K562 (cell line): ENCODE data around the gene LEPR. TPM values are rescaled to one million over a fixed set of nuclear protein-coding genes. Genes with fewer than 3 reads are reported as not detected.
A peak's percentile ranks its signal among the peaks of the same experiment; 100 is the strongest.

Experiments used
- ELF4 ChIP-seq: fragments of 450-650 bp; formaldehyde crosslinking; IDR thresholded peaks from 2 replicates; pipeline ENCODE4 v1.4.0; 2022; ENCODE audit warnings: missing genetic modification characterization
- GTF2A2 ChIP-seq: IDR thresholded peaks from 2 replicates; pipeline ENCODE4 v1.6.1; 2016; ENCODE audit warnings: mild to moderate bottlenecking, missing genetic modification characterization, missing compliant biosample characterization
- NBN ChIP-seq: fragments of 450-650 bp; IDR thresholded peaks from 2 replicates; pipeline ENCODE4 v1.6.1; 2016; ENCODE audit warnings: low read depth, mild to moderate bottlenecking
- PML ChIP-seq: IDR thresholded peaks from 2 replicates; pipeline ENCODE4 v1.6.1; 2012; ENCODE audit warnings: low read length, inconsistent platforms
- RERE ChIP-seq: sonication (generic); formaldehyde crosslinking; IDR thresholded peaks from 2 replicates; pipeline ENCODE4 v1.8.0; 2023; ENCODE audit warnings: missing genetic modification reagents, mild to moderate bottlenecking, borderline replicate concordance
- ZNF655 ChIP-seq: fragments of 250-450 bp; sonication (Bioruptor Pico); IDR thresholded peaks from 2 replicates; pipeline ENCODE4 v1.5.0; 2021
- ZNF707 ChIP-seq: fragments of 250-450 bp; sonication (Bioruptor Pico); conservative IDR thresholded peaks from 2 replicates; pipeline ENCODE4 v1.8.0; 2022; ENCODE audit warnings: inconsistent platforms, mild to moderate bottlenecking, moderate library complexity
- polyA plus RNA-seq, 8 experiments: library from polyadenylated mRNA; depleted of rRNA in 4 of 8; stranded (reverse) in 5 of 8; unstranded in 3 of 8; fragments of >200 nt; fragmentation: Nextera tagmentation in 2 of 8; fragmentation: Illumina TruSeq in 1 of 8; extraction: Ambion mirVana in 2 of 8; extraction: Trizol in 1 of 8; gene quantifications; 2 replicates each; pipeline versions ENCODE4 v1.2.1 to v1.2.3, GENCODE V29; 2011 to 2014; ENCODE audit warnings: inconsistent platforms in 1 of 8, missing spikeins in 1 of 8
- total RNA-seq, 7 experiments: library from RNA; depleted of rRNA in 6 of 7; stranded (reverse); fragments of >200 nt in 6 of 7; fragmentation: Illumina TruSeq in 2 of 7; extraction: Trizol in 2 of 7; gene quantifications; 2 replicates each; pipeline versions ENCODE4 v1.2.1 to v1.2.3, GENCODE V29; 2011 to 2021; ENCODE audit warnings: low replicate concordance in 1 of 7
- TF ChIP-seq, protein P1 (sequence below): sonication (generic); formaldehyde crosslinking; IDR thresholded peaks from 2 replicates; pipeline ENCODE4 v1.8.0; 2022; ENCODE audit warnings: mild to moderate bottlenecking, missing genetic modification reagents
- TF ChIP-seq, protein P2 (sequence below): IDR thresholded peaks from 2 replicates; pipeline ENCODE4 v1.6.1; 2011; ENCODE audit warnings: borderline replicate concordance, low read depth, mild to moderate bottlenecking, moderate library complexity, low read length; ENCODE audit not compliant: insufficient read depth, poor library complexity, severe bottlenecking
- TF ChIP-seq, protein P3 (sequence below): sonication (generic); formaldehyde crosslinking; IDR thresholded peaks from 2 replicates; pipeline ENCODE4 v1.8.1; 2023; ENCODE audit warnings: mild to moderate bottlenecking, missing genetic modification reagents

The LEPR gene
- total and polyA plus RNA-seq, 9 of the 15 experiments (the other 6 are each of a cell fraction or from before 2014, with no cell fraction given): 12.2 to 111 (median 43.1) TPM

DNA sequence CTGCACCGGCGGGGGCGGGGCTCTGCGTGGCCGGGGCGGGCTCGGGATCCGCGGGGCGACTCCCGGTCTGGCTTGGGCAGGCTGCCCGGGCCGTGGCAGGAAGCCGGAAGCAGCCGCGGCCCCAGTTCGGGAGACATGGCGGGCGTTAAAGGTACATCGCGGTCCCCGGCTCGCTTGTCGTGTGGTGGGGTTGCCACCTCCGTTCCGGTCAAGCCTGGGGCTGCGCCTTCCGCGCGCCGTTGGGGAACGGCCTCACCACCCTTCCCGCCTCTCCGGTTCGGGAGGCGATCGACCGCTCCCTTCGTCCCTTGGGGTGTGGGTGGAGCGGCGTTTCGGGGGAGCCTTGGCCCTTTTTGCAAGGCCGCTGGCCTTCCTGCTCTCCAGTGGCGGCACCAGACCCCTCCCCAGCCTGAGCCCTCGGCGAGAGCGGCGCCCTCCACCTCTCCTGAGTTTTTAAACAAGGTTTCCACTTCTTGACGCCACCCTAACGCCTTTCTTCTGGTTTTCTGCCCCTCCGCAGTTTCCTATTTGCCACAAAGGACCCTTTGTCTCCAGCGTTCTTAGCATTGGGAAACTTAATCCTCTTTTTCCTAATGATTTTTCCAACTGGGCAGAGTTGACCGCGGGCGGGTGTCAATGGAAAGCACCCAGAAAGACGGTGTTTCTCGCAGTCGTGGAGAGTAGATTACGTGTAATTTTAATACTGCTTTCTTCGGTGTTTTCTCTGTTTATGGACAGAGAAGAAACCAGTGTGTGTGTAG, at the start of gene LEPR, which contains the start of gene LEPROT (continued):
- TF ChIP-seq, protein P1, sequence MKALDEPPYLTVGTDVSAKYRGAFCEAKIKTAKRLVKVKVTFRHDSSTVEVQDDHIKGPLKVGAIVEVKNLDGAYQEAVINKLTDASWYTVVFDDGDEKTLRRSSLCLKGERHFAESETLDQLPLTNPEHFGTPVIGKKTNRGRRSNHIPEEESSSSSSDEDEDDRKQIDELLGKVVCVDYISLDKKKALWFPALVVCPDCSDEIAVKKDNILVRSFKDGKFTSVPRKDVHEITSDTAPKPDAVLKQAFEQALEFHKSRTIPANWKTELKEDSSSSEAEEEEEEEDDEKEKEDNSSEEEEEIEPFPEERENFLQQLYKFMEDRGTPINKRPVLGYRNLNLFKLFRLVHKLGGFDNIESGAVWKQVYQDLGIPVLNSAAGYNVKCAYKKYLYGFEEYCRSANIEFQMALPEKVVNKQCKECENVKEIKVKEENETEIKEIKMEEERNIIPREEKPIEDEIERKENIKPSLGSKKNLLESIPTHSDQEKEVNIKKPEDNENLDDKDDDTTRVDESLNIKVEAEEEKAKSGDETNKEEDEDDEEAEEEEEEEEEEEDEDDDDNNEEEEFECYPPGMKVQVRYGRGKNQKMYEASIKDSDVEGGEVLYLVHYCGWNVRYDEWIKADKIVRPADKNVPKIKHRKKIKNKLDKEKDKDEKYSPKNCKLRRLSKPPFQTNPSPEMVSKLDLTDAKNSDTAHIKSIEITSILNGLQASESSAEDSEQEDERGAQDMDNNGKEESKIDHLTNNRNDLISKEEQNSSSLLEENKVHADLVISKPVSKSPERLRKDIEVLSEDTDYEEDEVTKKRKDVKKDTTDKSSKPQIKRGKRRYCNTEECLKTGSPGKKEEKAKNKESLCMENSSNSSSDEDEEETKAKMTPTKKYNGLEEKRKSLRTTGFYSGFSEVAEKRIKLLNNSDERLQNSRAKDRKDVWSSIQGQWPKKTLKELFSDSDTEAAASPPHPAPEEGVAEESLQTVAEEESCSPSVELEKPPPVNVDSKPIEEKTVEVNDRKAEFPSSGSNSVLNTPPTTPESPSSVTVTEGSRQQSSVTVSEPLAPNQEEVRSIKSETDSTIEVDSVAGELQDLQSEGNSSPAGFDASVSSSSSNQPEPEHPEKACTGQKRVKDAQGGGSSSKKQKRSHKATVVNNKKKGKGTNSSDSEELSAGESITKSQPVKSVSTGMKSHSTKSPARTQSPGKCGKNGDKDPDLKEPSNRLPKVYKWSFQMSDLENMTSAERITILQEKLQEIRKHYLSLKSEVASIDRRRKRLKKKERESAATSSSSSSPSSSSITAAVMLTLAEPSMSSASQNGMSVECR: peak; percentile 92
- no peak for TF ChIP-seq ZNF655 (CRISPR knock-in tag)
- no peak for TF ChIP-seq GTF2A2 (tag)
- no peak for TF ChIP-seq RERE
- TF ChIP-seq, protein P2, sequence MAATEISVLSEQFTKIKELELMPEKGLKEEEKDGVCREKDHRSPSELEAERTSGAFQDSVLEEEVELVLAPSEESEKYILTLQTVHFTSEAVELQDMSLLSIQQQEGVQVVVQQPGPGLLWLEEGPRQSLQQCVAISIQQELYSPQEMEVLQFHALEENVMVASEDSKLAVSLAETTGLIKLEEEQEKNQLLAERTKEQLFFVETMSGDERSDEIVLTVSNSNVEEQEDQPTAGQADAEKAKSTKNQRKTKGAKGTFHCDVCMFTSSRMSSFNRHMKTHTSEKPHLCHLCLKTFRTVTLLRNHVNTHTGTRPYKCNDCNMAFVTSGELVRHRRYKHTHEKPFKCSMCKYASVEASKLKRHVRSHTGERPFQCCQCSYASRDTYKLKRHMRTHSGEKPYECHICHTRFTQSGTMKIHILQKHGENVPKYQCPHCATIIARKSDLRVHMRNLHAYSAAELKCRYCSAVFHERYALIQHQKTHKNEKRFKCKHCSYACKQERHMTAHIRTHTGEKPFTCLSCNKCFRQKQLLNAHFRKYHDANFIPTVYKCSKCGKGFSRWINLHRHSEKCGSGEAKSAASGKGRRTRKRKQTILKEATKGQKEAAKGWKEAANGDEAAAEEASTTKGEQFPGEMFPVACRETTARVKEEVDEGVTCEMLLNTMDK: peak; percentile 14
- TF ChIP-seq, protein P3, sequence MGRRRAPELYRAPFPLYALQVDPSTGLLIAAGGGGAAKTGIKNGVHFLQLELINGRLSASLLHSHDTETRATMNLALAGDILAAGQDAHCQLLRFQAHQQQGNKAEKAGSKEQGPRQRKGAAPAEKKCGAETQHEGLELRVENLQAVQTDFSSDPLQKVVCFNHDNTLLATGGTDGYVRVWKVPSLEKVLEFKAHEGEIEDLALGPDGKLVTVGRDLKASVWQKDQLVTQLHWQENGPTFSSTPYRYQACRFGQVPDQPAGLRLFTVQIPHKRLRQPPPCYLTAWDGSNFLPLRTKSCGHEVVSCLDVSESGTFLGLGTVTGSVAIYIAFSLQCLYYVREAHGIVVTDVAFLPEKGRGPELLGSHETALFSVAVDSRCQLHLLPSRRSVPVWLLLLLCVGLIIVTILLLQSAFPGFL: 0 out of 2 replicates have a peak, but pooled peaks have one; percentile 17
- 0 out of 2 replicates have a peak, but pooled peaks have one; percentile 7 for TF ChIP-seq ELF4 (CRISPR knock-in tag)
- TF ChIP-seq NBN: no peak; the same call in 1 of the 2 replicates
- TF ChIP-seq ZNF707 (CRISPR knock-in tag): no peak
- TF ChIP-seq PML: peak; percentile 55; the same call in 1 of the 2 replicates
